Lung (tissue), 12 donors: ENCODE measurements around the gene UQCRQ. TPM values are rescaled to one million over a fixed set of nuclear protein-coding genes. Genes with fewer than 3 reads are reported as not detected.

Experiments used
- ATAC-seq: fragments of 200-7000 bp; cut with Tn5 transposase; one replicate; pipeline ENCODE4 v1.9.1; 2020; ENCODE audit warnings: moderate number of reproducible peaks; ENCODE audit not compliant: insufficient read depth, low FRiP score
- DNase-seq, 3 donors: peaks; one replicate each; pipeline ENCODE4 v3.0.0-alpha.2; 2013 to 2017
- H3K27ac ChIP-seq, 2 donors: one replicate each; pipeline ENCODE4 v1.5.1; 2013; ENCODE audit warnings: mild to moderate bottlenecking in 2 of 2, moderate library complexity in 2 of 2, control low read depth in 1 of 2, inconsistent platforms in 1 of 2, low read depth in 1 of 2, low read length in 1 of 2
- H3K27me3 ChIP-seq, 3 donors: one replicate each; pipeline ENCODE4 v1.5.1; 2013; ENCODE audit warnings: low read length in 2 of 3; ENCODE audit not compliant: control insufficient read depth in 3 of 3, insufficient read depth in 3 of 3
- H3K36me3 ChIP-seq, 4 donors: one replicate each; pipeline ENCODE4 v1.5.1; 2013; ENCODE audit warnings: low read length in 4 of 4, mild to moderate bottlenecking in 1 of 4, moderate library complexity in 1 of 4; ENCODE audit not compliant: control insufficient read depth in 4 of 4, insufficient read depth in 4 of 4
- H3K4me1 ChIP-seq, 5 donors: one replicate each; pipeline ENCODE4 v1.5.1; 2013; ENCODE audit warnings: low read length in 5 of 5, mild to moderate bottlenecking in 2 of 5, moderate library complexity in 1 of 5; ENCODE audit not compliant: control insufficient read depth in 5 of 5, insufficient read depth in 5 of 5
- H3K4me3 ChIP-seq: one replicate; pipeline ENCODE4 v1.5.1; 2013; ENCODE audit warnings: mild to moderate bottlenecking, control low read depth, moderate library complexity
- H3K9ac ChIP-seq, 2 donors: one replicate each; pipeline ENCODE4 v1.5.1; 2013; ENCODE audit warnings: low read length in 2 of 2, control low read depth in 1 of 2; ENCODE audit not compliant: insufficient read depth in 1 of 2
- H3K9me3 ChIP-seq, 4 donors: one replicate each; pipeline ENCODE4 v1.5.1; 2013; ENCODE audit warnings: low read length in 3 of 4, mild to moderate bottlenecking in 1 of 4, moderate library complexity in 1 of 4; ENCODE audit not compliant: control insufficient read depth in 4 of 4, insufficient read depth in 3 of 4
- whole genome bisulfite sequencing, 2 donors: extraction: QIAGEN DNeasy Blood & Tissue Kit; methylation state at CpG; one replicate each; pipeline ENCODE4 v1.1.7; 2013; 5-methylcytosine and 5-hydroxymethylcytosine counted together
- polyA plus RNA-seq, 2 donors: library from polyadenylated mRNA; stranded (reverse); fragments of 200-250 nt; gene quantifications; one replicate each; pipeline ENCODE4 v1.2.1, GENCODE V29; 2013
- total RNA-seq, 2 donors: library from RNA; depleted of rRNA in 1 of 2; stranded (reverse); fragments of >200 nt in 1 of 2; gene quantifications; one replicate each; pipeline ENCODE4 v1.2.1, GENCODE V29; 2014 to 2021
- TF ChIP-seq, protein P1 (sequence below): IDR thresholded peaks from 2 replicates; pipeline ENCODE4 v1.5.1; 2012; ENCODE audit warnings: mild to moderate bottlenecking; ENCODE audit errors: control extremely low read depth, extremely low read depth
- donor health status: control.
- donor health status: control.
- donor health status: Bipolar disorder and iron deficiency.
- donor health status: healthy.
- donor health status: DM: yes; HTN: yes; CAD: no.

The UQCRQ gene
- total and polyA plus RNA-seq, 4 donors = 99.0 to 528 (median 296) TPM

DNA sequence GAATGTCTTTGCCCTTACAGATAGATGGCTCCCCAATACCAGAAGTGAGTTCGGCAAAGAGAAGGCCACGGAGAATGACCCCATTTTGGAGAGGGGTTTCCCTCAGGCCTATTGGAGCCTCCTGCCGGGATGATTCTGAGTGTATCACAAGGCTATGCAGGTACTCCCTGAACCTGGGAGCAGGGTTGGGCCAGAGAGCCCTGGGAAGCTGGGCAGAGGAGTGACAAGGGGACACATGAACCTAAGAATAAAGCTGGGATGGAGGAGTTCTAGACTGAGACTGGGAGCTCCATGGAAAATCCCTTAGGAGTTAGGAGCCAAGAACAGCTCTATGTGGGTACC, 7.5 kb downstream of the UQCRQ start:
- TF ChIP-seq, protein P1, sequence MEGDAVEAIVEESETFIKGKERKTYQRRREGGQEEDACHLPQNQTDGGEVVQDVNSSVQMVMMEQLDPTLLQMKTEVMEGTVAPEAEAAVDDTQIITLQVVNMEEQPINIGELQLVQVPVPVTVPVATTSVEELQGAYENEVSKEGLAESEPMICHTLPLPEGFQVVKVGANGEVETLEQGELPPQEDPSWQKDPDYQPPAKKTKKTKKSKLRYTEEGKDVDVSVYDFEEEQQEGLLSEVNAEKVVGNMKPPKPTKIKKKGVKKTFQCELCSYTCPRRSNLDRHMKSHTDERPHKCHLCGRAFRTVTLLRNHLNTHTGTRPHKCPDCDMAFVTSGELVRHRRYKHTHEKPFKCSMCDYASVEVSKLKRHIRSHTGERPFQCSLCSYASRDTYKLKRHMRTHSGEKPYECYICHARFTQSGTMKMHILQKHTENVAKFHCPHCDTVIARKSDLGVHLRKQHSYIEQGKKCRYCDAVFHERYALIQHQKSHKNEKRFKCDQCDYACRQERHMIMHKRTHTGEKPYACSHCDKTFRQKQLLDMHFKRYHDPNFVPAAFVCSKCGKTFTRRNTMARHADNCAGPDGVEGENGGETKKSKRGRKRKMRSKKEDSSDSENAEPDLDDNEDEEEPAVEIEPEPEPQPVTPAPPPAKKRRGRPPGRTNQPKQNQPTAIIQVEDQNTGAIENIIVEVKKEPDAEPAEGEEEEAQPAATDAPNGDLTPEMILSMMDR = no peak
- H3K9me3 ChIP-seq = no peaks in the 10 kb centered on the region
- H3K27me3 ChIP-seq = no peaks in the 10 kb centered on the region
- ATAC-seq = no peak
- H3K4me3 ChIP-seq = no peak overlapping the region
- H3K4me1 ChIP-seq = peaks cover 0 to 11% (median 0%) of the 10 kb centered on the region in 5 donors
- H3K9ac ChIP-seq = no peak overlapping the region
- H3K27ac ChIP-seq = no peak overlapping the region
- peaks cover 6 to 13% (median 10%) of the 10 kb centered on the region in 4 donors for H3K36me3 ChIP-seq
- DNase-seq = no peak
- WGBS, 2 donors = 94 to 96% methylated on average over 3 of the region's 3 CpGs

GRCh38 chr5:132876020-132876759, 9.7 kb downstream of the UQCRQ start:
- TF ChIP-seq, protein P1 = no peak
- Histone ChIP-seq H3K36me3 (peaks cover 4 to 20% (median 15%) of the 10 kb centered on the region in 4 donors), H3K9ac (no peak overlapping the region), H3K4me3 (no peak overlapping the region), H3K27me3 (no peaks in the 10 kb centered on the region), H3K4me1 (peaks cover 0 to 11% (median 0%) of the 10 kb centered on the region in 5 donors), H3K9me3 (no peaks in the 10 kb centered on the region), H3K27ac (peak overlapping the region in 1 of 2 donors; percentile 41)
- peak in 1 of 3 donors; percentile 13 for DNase-seq
- 84 to 91% methylated on average over 1 of the region's 1 CpG for WGBS, 2 donors
- ATAC-seq = no peak

- no peaks in the 10 kb centered on the region for H3K9me3 ChIP-seq
- H3K9ac ChIP-seq = no peak overlapping the region
- H3K4me3 ChIP-seq = no peak overlapping the region
- peaks cover 4 to 29% (median 15%) of the 10 kb centered on the region in 4 donors for H3K36me3 ChIP-seq
- peaks cover 0 to 7% (median 0%) of the 10 kb centered on the region in 5 donors for H3K4me1 ChIP-seq
- H3K27ac ChIP-seq = no peak overlapping the region
- 77 to 85% methylated on average over 2 of the region's 2 CpGs for WGBS, 2 donors
- no peak for ATAC-seq
- no peak for DNase-seq
- H3K27me3 ChIP-seq = no peaks in the 10 kb centered on the region
- TF ChIP-seq, protein P1 = no peak
Measured at GRCh38 chr5:132877466-132877865, 11.0 kb downstream of the UQCRQ start.
